DOHH2 (cell line): Measurements from ENCODE around the gene AXIN1.
A peak's percentile ranks its signal among the peaks of the same experiment; 100 is the strongest.

Source experiments
- H3F3A ChIP-seq: fragments of 200-600 bp; sonication (generic), shearing (Covaris generic); 2 replicates; pipeline ENCODE4 v1.6.0; 2016; ENCODE audit warnings: antibody characterized with exemption, mild to moderate bottlenecking; ENCODE audit not compliant: control insufficient read depth, insufficient read depth
- H3K27ac ChIP-seq: fragments of 200-600 bp; sonication (generic); 2 replicates; pipeline ENCODE4 v1.5.1; 2014; ENCODE audit warnings: low read depth, mild to moderate bottlenecking, low read length, moderate library complexity
- H3K27me3 ChIP-seq: fragments of 200-600 bp; sonication (generic); 2 replicates; pipeline ENCODE4 v1.6.1; 2014; ENCODE audit warnings: mild to moderate bottlenecking, low read length, mixed read lengths; ENCODE audit not compliant: control insufficient read depth
- H3K36me3 ChIP-seq: fragments of 200-600 bp; sonication (generic); 2 replicates; pipeline ENCODE4 v1.6.1; 2014; ENCODE audit warnings: mild to moderate bottlenecking, low read length, moderate library complexity, mixed read lengths; ENCODE audit not compliant: control insufficient read depth
- H3K4me1 ChIP-seq: fragments of 200-600 bp; sonication (generic); 2 replicates; pipeline ENCODE4 v1.6.1; 2014; ENCODE audit warnings: mild to moderate bottlenecking, low read length, mixed read lengths; ENCODE audit not compliant: control insufficient read depth
- H3K4me2 ChIP-seq: fragments of 200-600 bp; sonication (generic); 2 replicates; pipeline ENCODE4 v1.6.0; 2014; ENCODE audit warnings: mild to moderate bottlenecking, low read length, moderate library complexity
- H3K4me3 ChIP-seq: fragments of 200-600 bp; sonication (generic); 2 replicates; pipeline ENCODE4 v1.5.1; 2014; ENCODE audit warnings: mild to moderate bottlenecking, low read length, mixed read lengths
- H3K79me2 ChIP-seq: fragments of 200-600 bp; sonication (generic); 2 replicates; pipeline ENCODE4 v1.6.1; 2014; ENCODE audit warnings: mild to moderate bottlenecking, low read length, mixed read lengths; ENCODE audit not compliant: control insufficient read depth
- H3K9me2 ChIP-seq: fragments of 200-600 bp; sonication (generic); replicated peaks from 2 replicates; pipeline ENCODE4 v1.6.1; 2014; ENCODE audit warnings: mild to moderate bottlenecking, low read length, mixed read lengths; ENCODE audit not compliant: control insufficient read depth
- H3K9me3 ChIP-seq: fragments of 200-600 bp; sonication (generic); 2 replicates; pipeline ENCODE4 v1.6.1; 2014; ENCODE audit warnings: antibody characterized with exemption, low read length, mixed read lengths; ENCODE audit not compliant: control insufficient read depth, insufficient read depth
- H4K20me1 ChIP-seq: fragments of 200-600 bp; sonication (generic); 2 replicates; pipeline ENCODE4 v1.6.0; 2014; ENCODE audit warnings: low read depth, mild to moderate bottlenecking, antibody characterized with exemption, low read length, moderate library complexity; ENCODE audit not compliant: control insufficient read depth, insufficient read depth
- CTCF ChIP-seq: fragments of 200-600 bp; sonication (generic); IDR thresholded peaks from one replicate; pipeline ENCODE4 v1.5.1; 2014; ENCODE audit warnings: antibody characterized with exemption, mild to moderate bottlenecking, low read depth, low read length; ENCODE audit not compliant: poor library complexity, severe bottlenecking
- EZH2phosphoT487 ChIP-seq: fragments of 200-600 bp; sonication (generic); IDR thresholded peaks from 2 replicates; pipeline ENCODE4 v1.6.1; 2017; ENCODE audit warnings: borderline replicate concordance, mild to moderate bottlenecking, antibody characterized with exemption, low read length, moderate library complexity, mixed read lengths

AXIN1 gene

GRCh38 chr16:318628-319027 is 33.9 kb downstream of the AXIN1 start:
- H3K9me2 ChIP-seq = no peaks in the 10 kb centered on the region
- no peaks in the 10 kb centered on the region for H3K9me3 ChIP-seq
- H4K20me1 ChIP-seq = peaks cover 4% of the 10 kb centered on the region
- peak; percentile 31 for TF ChIP-seq CTCF
- no peak for TF ChIP-seq EZH2phosphoT487
- peaks cover 72% of the 10 kb centered on the region for H3K79me2 ChIP-seq
- H3K27me3 ChIP-seq = no peaks in the 10 kb centered on the region
- H3K27ac ChIP-seq = no peak overlapping the region
- H3K4me3 ChIP-seq = no peak overlapping the region
- H3K36me3 ChIP-seq = peaks cover 12% of the 10 kb centered on the region
- H3K4me2 ChIP-seq = no peak overlapping the region
- no peaks in the 10 kb centered on the region for H3F3A ChIP-seq
- H3K4me1 ChIP-seq = peaks cover 3% of the 10 kb centered on the region

GRCh38 chr16:317583-317982 is 34.9 kb downstream of the AXIN1 start:
- H3K27ac ChIP-seq = no peak overlapping the region
- H3K4me1 ChIP-seq = no peaks in the 10 kb centered on the region
- no peaks in the 10 kb centered on the region for H3K27me3 ChIP-seq
- peaks cover 4% of the 10 kb centered on the region; the same call in 1 of the 2 replicates for H4K20me1 ChIP-seq
- no peak overlapping the region for H3K4me2 ChIP-seq
- peaks cover 18% of the 10 kb centered on the region for H3K36me3 ChIP-seq
- no peaks in the 10 kb centered on the region for H3F3A ChIP-seq
- no peaks in the 10 kb centered on the region for H3K9me2 ChIP-seq
- TF ChIP-seq EZH2phosphoT487 (no peak), CTCF (no peak)
- H3K79me2 ChIP-seq = peaks cover 68% of the 10 kb centered on the region
- H3K4me3 ChIP-seq = no peak overlapping the region
- no peaks in the 10 kb centered on the region for H3K9me3 ChIP-seq

- no peak overlapping the region for H3K4me2 ChIP-seq
- H3K4me1 ChIP-seq = no peaks in the 10 kb centered on the region
- H3K79me2 ChIP-seq = peaks cover 63% of the 10 kb centered on the region
- peaks cover 20% of the 10 kb centered on the region for H3K36me3 ChIP-seq
- H3K9me3 ChIP-seq = no peaks in the 10 kb centered on the region
- no peak overlapping the region for H3K27ac ChIP-seq
- no peaks in the 10 kb centered on the region for H3K27me3 ChIP-seq
- H4K20me1 ChIP-seq = peaks cover 4% of the 10 kb centered on the region; the same call in 1 of the 2 replicates
- TF ChIP-seq CTCF (no peak), EZH2phosphoT487 (no peak)
- H3F3A ChIP-seq = no peaks in the 10 kb centered on the region
- H3K4me3 ChIP-seq = no peak overlapping the region
- no peaks in the 10 kb centered on the region for H3K9me2 ChIP-seq
Measured at GRCh38 chr16:316741-317464, 35.6 kb downstream of the AXIN1 start.
